Aorta (tissue), 5 donors: Measurements from ENCODE around the gene MITF. TPM values are rescaled to one million over a fixed set of nuclear protein-coding genes. Genes with fewer than 3 reads are reported as not detected.

ENCODE experiments used
- ATAC-seq: fragments of 200-7000 bp; cut with Tn5 transposase; one replicate; pipeline ENCODE4 v1.9.1; 2022; ENCODE audit warnings: moderate library complexity; ENCODE audit not compliant: low FRiP score
- DNase-seq, 2 donors: peaks; one replicate each; pipeline ENCODE4 v3.0.0-alpha.2; 2020
- H3K27ac ChIP-seq, 2 donors: one replicate each; pipeline ENCODE4 v1.5.1; 2013; ENCODE audit warnings: low read length in 2 of 2, mild to moderate bottlenecking in 2 of 2, moderate library complexity in 2 of 2, control low read depth in 1 of 2, inconsistent platforms in 1 of 2, low read depth in 1 of 2
- H3K27me3 ChIP-seq, 2 donors: one replicate each; pipeline ENCODE4 v1.6.1; 2013; ENCODE audit warnings: control low read depth in 1 of 2, low read length in 1 of 2, mild to moderate bottlenecking in 1 of 2, moderate library complexity in 1 of 2; ENCODE audit not compliant: insufficient read depth in 2 of 2, control insufficient read depth in 1 of 2
- H3K36me3 ChIP-seq, 2 donors: one replicate each; pipeline ENCODE4 v1.6.1; 2013; ENCODE audit warnings: control low read depth in 1 of 2, low read length in 1 of 2, mild to moderate bottlenecking in 1 of 2; ENCODE audit not compliant: insufficient read depth in 2 of 2, control insufficient read depth in 1 of 2
- H3K4me1 ChIP-seq, 2 donors: one replicate each; pipeline ENCODE4 v1.6.1; 2013; ENCODE audit warnings: low read length in 2 of 2, control low read depth in 1 of 2, mild to moderate bottlenecking in 1 of 2, moderate library complexity in 1 of 2; ENCODE audit not compliant: insufficient read depth in 2 of 2, control insufficient read depth in 1 of 2
- H3K4me3 ChIP-seq, 2 donors: one replicate each; pipeline ENCODE4 v1.5.1; 2013; ENCODE audit warnings: low read length in 2 of 2, control low read depth in 1 of 2, mild to moderate bottlenecking in 1 of 2
- H3K9me3 ChIP-seq: one replicate; pipeline ENCODE4 v1.6.1; 2013; ENCODE audit warnings: mild to moderate bottlenecking, low read length; ENCODE audit not compliant: control insufficient read depth
- WGBS, 2 donors: extraction: QIAGEN DNeasy Blood & Tissue Kit; methylation state at CpG; one replicate each; pipeline ENCODE4 v1.1.7; 2013; 5-methylcytosine and 5-hydroxymethylcytosine counted together
- intact Hi-C, 2 donors: fragments of 100-400 bp; cut with DNase I; formaldehyde crosslinking; loops; one replicate each; pipeline versions ENCODE4 v1.14.2 to v1.15.0; 2022
- polyA plus RNA-seq, 2 donors: library from polyadenylated mRNA; stranded (reverse); fragments of 200-250 nt; gene quantifications; one replicate each; pipeline ENCODE4 v1.2.3, GENCODE V29; 2013
- total RNA-seq, 2 donors: library from RNA; stranded (reverse); fragmentation: NEBNext Ultra II Directional; extraction: Animal tissue kit (Norgen Biotek cat#: 25700); gene quantifications; one replicate each; pipeline ENCODE4 v1.2.1, GENCODE V29; 2021
- donor health status: healthy with polysubstance abuse.
- donor health status: Bipolar disorder and iron deficiency.
- donor health status: DM: no; HTN: no; CAD: no.
- donor health status: DM: no; HTN: no; CAD: no.
- donor health status: DM: yes; HTN: yes; CAD: no.

The MITF gene
- total and polyA plus RNA-seq, 4 donors: 4.1 to 30.5 (median 17.4) TPM

DNA sequence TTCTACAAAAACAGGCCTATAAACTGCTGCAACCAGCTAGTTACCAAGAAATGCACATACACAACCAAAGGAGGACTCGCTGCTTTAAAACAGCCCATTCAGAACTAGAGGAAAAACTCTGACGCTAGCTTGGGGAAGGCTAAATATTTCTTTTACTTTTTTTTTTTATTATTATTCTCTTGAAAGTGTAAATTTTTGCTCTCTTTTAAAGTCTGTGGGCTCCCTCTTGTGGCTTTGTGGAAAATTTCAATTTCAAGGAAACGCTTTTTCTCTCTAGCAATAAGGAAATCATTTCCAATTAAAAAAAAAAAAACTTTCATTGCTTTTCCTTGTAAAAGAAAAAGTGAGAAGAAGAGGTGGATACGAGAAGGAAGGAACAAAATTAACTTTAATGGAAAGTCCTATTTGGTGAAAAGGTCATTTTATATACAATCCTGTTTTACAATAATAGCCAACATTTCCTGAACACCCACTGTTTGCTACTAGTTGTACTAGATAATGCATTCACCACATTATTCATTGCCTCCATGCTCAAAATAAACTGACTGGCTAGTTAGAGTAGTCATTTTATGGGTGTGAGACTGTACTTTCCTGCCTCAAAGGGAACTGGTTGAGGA, 209.1 kb downstream of the MITF start:
- Histone ChIP-seq H3K9me3 (no peaks in the 10 kb centered on the region), H3K36me3 (no peaks in the 10 kb centered on the region), H3K27me3 (no peaks in the 10 kb centered on the region), H3K4me1 (peaks cover 0 to 1% of the 10 kb centered on the region in 2 donors), H3K27ac (no peak overlapping the region), H3K4me3 (no peak overlapping the region)
- WGBS, 2 donors: 2 to 4% methylated on average over 4 of the region's 4 CpGs
- peak; percentile 65 for ATAC-seq
- no peak for DNase-seq
- intact Hi-C loops: loop anchor here (2.0 to 5.0 kb wide), 2 partner anchors 256 to 258 kb away; no protein-coding TSS in a partner anchor

- intact Hi-C loops: no loop called here
- no peak for DNase-seq
Observed at GRCh38 chr3:69951616-69952015, 212.4 kb downstream of the MITF start.

GRCh38 chr3:69959581-69959980, 220.3 kb downstream of the MITF start:
- no peak overlapping the region for H3K4me3 ChIP-seq
- WGBS, 2 donors: 90 to 93% methylated on average over 7 of the region's 7 CpGs
- intact Hi-C loops: no loop called here
- peaks cover 2 to 6% of the 10 kb centered on the region in 2 donors for H3K36me3 ChIP-seq
- ATAC-seq (no peak), DNase-seq (no peak)
- H3K4me1 ChIP-seq: no peaks in the 10 kb centered on the region
- H3K27me3 ChIP-seq: no peaks in the 10 kb centered on the region
- no peaks in the 10 kb centered on the region for H3K9me3 ChIP-seq
- no peak overlapping the region for H3K27ac ChIP-seq

More at GRCh38 chr3:69951616-69952015, 212.4 kb downstream of the MITF start:
- Histone ChIP-seq H3K27me3 (no peaks in the 10 kb centered on the region), H3K4me1 (peaks cover 0 to 1% of the 10 kb centered on the region in 2 donors), H3K9me3 (no peaks in the 10 kb centered on the region), H3K4me3 (no peak overlapping the region), H3K36me3 (no peaks in the 10 kb centered on the region), H3K27ac (no peak overlapping the region)
- no peak for ATAC-seq
- WGBS, 2 donors: 66 to 69% methylated on average over 3 of the region's 3 CpGs

GRCh38 chr3:69961706-69962439, 222.6 kb downstream of the MITF start:
- DNase-seq (no peak), ATAC-seq (no peak)
- intact Hi-C loops: no loop called here
- Histone ChIP-seq H3K9me3 (no peaks in the 10 kb centered on the region), H3K4me1 (no peaks in the 10 kb centered on the region), H3K4me3 (no peak overlapping the region), H3K36me3 (peaks cover 2 to 10% of the 10 kb centered on the region in 2 donors), H3K27ac (no peak overlapping the region), H3K27me3 (no peaks in the 10 kb centered on the region)
- WGBS, 2 donors: 93 to 94% methylated on average over 5 of the region's 5 CpGs

- ATAC-seq (no peak), DNase-seq (no peak)
- Histone ChIP-seq H3K27ac (no peak overlapping the region), H3K4me3 (no peak overlapping the region), H3K27me3 (no peaks in the 10 kb centered on the region), H3K9me3 (no peaks in the 10 kb centered on the region), H3K36me3 (peaks cover 2 to 10% of the 10 kb centered on the region in 2 donors), H3K4me1 (no peaks in the 10 kb centered on the region)
- intact Hi-C loops: no loop called here
- 97 to 99% methylated on average over 3 of the region's 3 CpGs for WGBS, 2 donors
Observed at GRCh38 chr3:69963643-69964042, 224.4 kb downstream of the MITF start.

- Histone ChIP-seq H3K27me3 (no peaks in the 10 kb centered on the region), H3K4me3 (no peak overlapping the region), H3K27ac (no peak overlapping the region), H3K4me1 (no peaks in the 10 kb centered on the region), H3K36me3 (peaks cover 0 to 4% of the 10 kb centered on the region in 2 donors), H3K9me3 (no peaks in the 10 kb centered on the region)
- ATAC-seq: no peak
- 87 to 94% methylated on average over 6 of the region's 6 CpGs for WGBS, 2 donors
- DNase-seq: no peak
- intact Hi-C loops: no loop called here
Observed at GRCh38 chr3:69967156-69967555, 227.9 kb downstream of the MITF start.

- Histone ChIP-seq H3K9me3 (no peaks in the 10 kb centered on the region), H3K4me3 (no peak overlapping the region), H3K27ac (no peak overlapping the region), H3K4me1 (no peaks in the 10 kb centered on the region), H3K36me3 (no peaks in the 10 kb centered on the region), H3K27me3 (no peaks in the 10 kb centered on the region)
- ATAC-seq (no peak), DNase-seq (peak in 1 of 2 donors; percentile 47)
- WGBS, 2 donors: 87 to 90% methylated on average over 5 of the region's 5 CpGs
- intact Hi-C loops: no loop called here
Observed at GRCh38 chr3:69970827-69971226, 231.6 kb downstream of the MITF start.

- H3K27me3 ChIP-seq: no peaks in the 10 kb centered on the region
- intact Hi-C loops: no loop called here
- DNase-seq (no peak), ATAC-seq (no peak)
- peaks cover 0 to 3% of the 10 kb centered on the region in 2 donors for H3K36me3 ChIP-seq
- no peaks in the 10 kb centered on the region for H3K9me3 ChIP-seq
- no peak overlapping the region for H3K4me3 ChIP-seq
- WGBS, 2 donors: 97 to 98% methylated on average over 4 of the region's 4 CpGs
- no peaks in the 10 kb centered on the region for H3K4me1 ChIP-seq
- no peak overlapping the region for H3K27ac ChIP-seq
Observed at GRCh38 chr3:69972672-69973071, 233.4 kb downstream of the MITF start.

DNA sequence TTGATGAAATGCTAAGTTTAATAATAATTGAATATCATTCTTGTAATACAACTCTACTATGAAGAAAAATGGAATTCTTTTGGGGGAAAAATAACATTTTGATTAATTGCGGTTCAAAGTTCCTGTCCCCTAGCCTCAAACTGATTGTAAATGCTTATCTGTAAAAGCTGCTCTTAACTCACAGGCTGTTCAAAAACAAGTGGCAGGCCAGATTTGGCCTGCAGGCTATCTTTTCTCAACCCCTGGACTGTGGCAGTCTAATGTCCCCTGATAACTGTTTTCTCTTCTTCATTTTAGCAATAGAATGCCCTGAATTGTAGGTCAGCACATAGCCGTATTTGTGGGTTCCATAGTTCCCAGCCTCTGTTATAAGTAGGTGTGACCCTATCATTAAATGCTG, 236.8 kb downstream of the MITF start:
- intact Hi-C loops: no loop called here
- H3K27me3 ChIP-seq: no peaks in the 10 kb centered on the region
- 84 to 90% methylated on average over 2 of the region's 2 CpGs for WGBS, 2 donors
- H3K4me1 ChIP-seq: no peaks in the 10 kb centered on the region
- no peak overlapping the region for H3K4me3 ChIP-seq
- ATAC-seq (no peak), DNase-seq (no peak)
- H3K36me3 ChIP-seq: peaks cover 0 to 3% of the 10 kb centered on the region in 2 donors
- H3K27ac ChIP-seq: no peak overlapping the region
- peaks cover 4% of the 10 kb centered on the region for H3K9me3 ChIP-seq
